ENCODE results near the gene SF3A1.

DNA sequence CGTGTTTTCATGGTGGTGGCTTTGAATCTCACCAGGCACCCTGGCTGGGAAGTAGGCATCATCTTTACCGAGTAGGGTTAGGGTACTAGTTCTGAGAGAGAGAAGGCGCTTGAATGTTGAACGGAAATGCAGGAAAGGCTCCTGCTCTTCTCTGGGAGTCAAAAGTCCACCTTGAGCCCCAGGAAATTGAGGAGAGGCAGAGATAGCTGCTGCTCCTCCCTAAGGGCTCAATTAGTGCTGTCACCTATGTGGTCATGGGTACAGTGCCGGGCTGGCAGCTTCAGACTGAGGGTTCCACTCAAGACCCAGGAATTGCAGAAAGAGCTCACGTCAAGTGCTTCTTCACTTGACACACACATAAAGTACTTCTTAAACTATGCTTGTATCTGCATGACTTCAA lies 1.8 kb upstream of the SF3A1 start:
- TF ChIP-seq ZNF274 (IDR thresholded peaks at IDR 0.05; ENCODE audit: borderline replicate concordance, extremely low read depth, low read length) (no peak), EZH2 (IDR thresholded peaks at IDR 0.05; ENCODE audit: low read depth, low read length, severe bottlenecking) (no peak), SUZ12 (IDR thresholded peaks at IDR 0.05; ENCODE audit: low read length) (no peak), POLR2A (IDR thresholded peaks at IDR 0.05; ENCODE audit: control extremely low read depth in 1 of 2, low read depth in 2 of 2, low read length in 2 of 2) (no peak), SIN3A (conservative IDR thresholded peaks at IDR 0.05 in 1 of 2, IDR thresholded peaks at IDR 0.05 in 1 of 2; ENCODE audit: low read depth in 1 of 2, low read length in 2 of 2) (no peak), NRF1 (IDR thresholded peaks at IDR 0.05; ENCODE audit: low read depth, low read length) (no peak), RAD21 (IDR thresholded peaks at IDR 0.05 in 1 of 2, conservative IDR thresholded peaks at IDR 0.05 in 1 of 2; ENCODE audit: low read depth in 2 of 2, low read length in 2 of 2) (no peak), GTF2F1 (IDR thresholded peaks at IDR 0.05; ENCODE audit: borderline replicate concordance, low read depth, low read length) (no peak), RFX5 (IDR thresholded peaks at IDR 0.05; ENCODE audit: borderline replicate concordance, low read depth, low read length) (no peak), FOSL1 (IDR thresholded peaks at IDR 0.05; ENCODE audit: insufficient read depth, low read depth, low read length) (no peak), POLR2AphosphoS5 (IDR thresholded peaks at IDR 0.05; ENCODE audit: low read depth, low read length) (no peak), POU5F1 (IDR thresholded peaks at IDR 0.05; ENCODE audit: low read depth, low read length) (no peak), GABPA (IDR thresholded peaks at IDR 0.05; ENCODE audit: borderline replicate concordance, insufficient read depth, low read length) (no peak)
- TF ChIP-seq, protein P1, sequence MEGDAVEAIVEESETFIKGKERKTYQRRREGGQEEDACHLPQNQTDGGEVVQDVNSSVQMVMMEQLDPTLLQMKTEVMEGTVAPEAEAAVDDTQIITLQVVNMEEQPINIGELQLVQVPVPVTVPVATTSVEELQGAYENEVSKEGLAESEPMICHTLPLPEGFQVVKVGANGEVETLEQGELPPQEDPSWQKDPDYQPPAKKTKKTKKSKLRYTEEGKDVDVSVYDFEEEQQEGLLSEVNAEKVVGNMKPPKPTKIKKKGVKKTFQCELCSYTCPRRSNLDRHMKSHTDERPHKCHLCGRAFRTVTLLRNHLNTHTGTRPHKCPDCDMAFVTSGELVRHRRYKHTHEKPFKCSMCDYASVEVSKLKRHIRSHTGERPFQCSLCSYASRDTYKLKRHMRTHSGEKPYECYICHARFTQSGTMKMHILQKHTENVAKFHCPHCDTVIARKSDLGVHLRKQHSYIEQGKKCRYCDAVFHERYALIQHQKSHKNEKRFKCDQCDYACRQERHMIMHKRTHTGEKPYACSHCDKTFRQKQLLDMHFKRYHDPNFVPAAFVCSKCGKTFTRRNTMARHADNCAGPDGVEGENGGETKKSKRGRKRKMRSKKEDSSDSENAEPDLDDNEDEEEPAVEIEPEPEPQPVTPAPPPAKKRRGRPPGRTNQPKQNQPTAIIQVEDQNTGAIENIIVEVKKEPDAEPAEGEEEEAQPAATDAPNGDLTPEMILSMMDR (IDR thresholded peaks at IDR 0.05; ENCODE audit: control extremely low read depth in 1 of 3, insufficient read depth in 1 of 3, low read depth in 1 of 3, low read length in 3 of 3) = no peak
